Mesenchymal stem cell (in vitro differentiated cells and primary cell): ENCODE results near the gene SEC16A.

ENCODE experiments used
- DNase-seq: peaks from one replicate; pipeline ENCODE4 v3.0.0-alpha.2; 2013
- H2AFZ ChIP-seq: one replicate; pipeline ENCODE4 v1.6.1; 2013; ENCODE audit warnings: low read depth, mild to moderate bottlenecking, control low read depth, inconsistent platforms, low read length, moderate library complexity
- H2AK5ac ChIP-seq: 2 replicates; pipeline ENCODE4 v1.6.1; 2013; ENCODE audit warnings: low read length, moderate library complexity, mild to moderate bottlenecking, inconsistent platforms; ENCODE audit not compliant: severe bottlenecking
- H2BK120ac ChIP-seq: one replicate; pipeline ENCODE4 v1.6.1; 2013; ENCODE audit warnings: low read depth, mild to moderate bottlenecking, inconsistent platforms, low read length, moderate library complexity
- H2BK12ac ChIP-seq, 2 experiments: one replicate each; pipeline ENCODE4 v1.6.1; 2013; ENCODE audit warnings: inconsistent platforms in 2 of 2, low read length in 2 of 2, mild to moderate bottlenecking in 2 of 2, moderate library complexity in 2 of 2, control low read depth in 1 of 2
- H2BK15ac ChIP-seq: one replicate; pipeline ENCODE4 v1.6.1; 2013; ENCODE audit warnings: mild to moderate bottlenecking, low read depth, inconsistent platforms; ENCODE audit not compliant: poor library complexity, severe bottlenecking
- H2BK5ac ChIP-seq: 2 replicates; pipeline ENCODE4 v1.6.1; 2013; ENCODE audit warnings: low read depth, mild to moderate bottlenecking, low read length, control low read depth, inconsistent platforms; ENCODE audit not compliant: poor library complexity, severe bottlenecking
- H3K14ac ChIP-seq, 2 experiments: one replicate each; pipeline ENCODE4 v1.6.1; 2013; ENCODE audit warnings: inconsistent platforms in 2 of 2, low read length in 2 of 2, control low read depth in 1 of 2, mild to moderate bottlenecking in 1 of 2, moderate library complexity in 1 of 2
- H3K18ac ChIP-seq, 2 experiments: one replicate each; pipeline ENCODE4 v1.6.1; 2013; ENCODE audit warnings: inconsistent platforms in 2 of 2, low read length in 2 of 2, control low read depth in 1 of 2, low read depth in 1 of 2, mild to moderate bottlenecking in 1 of 2
- H3K23ac ChIP-seq, 2 experiments: one replicate each; pipeline ENCODE4 v1.6.1; 2013; ENCODE audit warnings: inconsistent platforms in 2 of 2, low read length in 2 of 2, mild to moderate bottlenecking in 2 of 2, moderate library complexity in 2 of 2, control low read depth in 1 of 2
- H3K27ac ChIP-seq: 2 replicates; pipeline ENCODE4 v1.5.1; 2013; ENCODE audit warnings: mild to moderate bottlenecking, moderate library complexity, low read length, control low read depth, inconsistent platforms; ENCODE audit not compliant: poor library complexity, severe bottlenecking
- H3K27me3 ChIP-seq, 2 experiments: 2 replicates each; pipeline versions ENCODE4 v1.6.1 to v1.7.0; 2013; ENCODE audit warnings: low read length in 2 of 2, mild to moderate bottlenecking in 2 of 2, moderate library complexity in 2 of 2, control low read depth in 1 of 2, inconsistent platforms in 1 of 2; ENCODE audit not compliant: control insufficient read depth in 1 of 2, insufficient read depth in 1 of 2
- H3K36me3 ChIP-seq, 2 experiments: 2 replicates each; pipeline versions ENCODE4 v1.6.1 to v1.7.0; 2013; ENCODE audit warnings: low read length in 2 of 2, control low read depth in 1 of 2, inconsistent platforms in 1 of 2, low read depth in 1 of 2, mild to moderate bottlenecking in 1 of 2; ENCODE audit not compliant: insufficient read depth in 2 of 2, control insufficient read depth in 1 of 2
- H3K4ac ChIP-seq, 2 experiments: one replicate each; pipeline ENCODE4 v1.6.1; 2013; ENCODE audit warnings: inconsistent platforms in 2 of 2, low read length in 2 of 2, mild to moderate bottlenecking in 2 of 2, moderate library complexity in 2 of 2, control low read depth in 1 of 2, low read depth in 1 of 2
- H3K4me1 ChIP-seq: 2 replicates; pipeline ENCODE4 v1.6.1; 2013; ENCODE audit warnings: low read depth, low read length, control low read depth; ENCODE audit not compliant: control insufficient read depth, insufficient read depth
- H3K4me2 ChIP-seq: 2 replicates; pipeline ENCODE4 v1.6.1; 2013; ENCODE audit warnings: low read length, mild to moderate bottlenecking, inconsistent platforms; ENCODE audit not compliant: poor library complexity, severe bottlenecking
- H3K4me3 ChIP-seq, 2 experiments: 2 replicates each; pipeline versions ENCODE4 v1.5.1 to v1.7.0; 2013; ENCODE audit warnings: low read length in 2 of 2, mild to moderate bottlenecking in 2 of 2, control low read depth in 1 of 2, low read depth in 1 of 2; ENCODE audit not compliant: insufficient read depth in 1 of 2
- H3K79me1 ChIP-seq: replicated peaks from 2 replicates; pipeline ENCODE4 v1.6.1; 2013; ENCODE audit warnings: mild to moderate bottlenecking, control low read depth, low read length, inconsistent platforms; ENCODE audit not compliant: poor library complexity, severe bottlenecking
- H3K9ac ChIP-seq: 2 replicates; pipeline ENCODE4 v1.7.0; 2013; ENCODE audit warnings: mild to moderate bottlenecking, low read length, moderate library complexity
- H3K9me3 ChIP-seq: 2 replicates; pipeline ENCODE4 v1.7.0; 2013; ENCODE audit warnings: mild to moderate bottlenecking, low read length; ENCODE audit not compliant: control insufficient read depth
- H4K8ac ChIP-seq: one replicate; pipeline ENCODE4 v1.6.1; 2013; ENCODE audit warnings: inconsistent platforms, mild to moderate bottlenecking, low read length, moderate library complexity
- H4K91ac ChIP-seq: one replicate; pipeline ENCODE4 v1.6.1; 2013; ENCODE audit warnings: mild to moderate bottlenecking, low read length, inconsistent platforms
- WGBS: methylation state at CpG from one replicate; pipeline ENCODE4 v1.1.7; 2013; ENCODE audit warnings: mixed read lengths; 5-methylcytosine and 5-hydroxymethylcytosine counted together

The SEC16A gene

GRCh38 chr9:136437430-136437829, 45.4 kb downstream of the SEC16A start:
- H3K79me1 ChIP-seq = peaks cover 44% of the 10 kb centered on the region
- H3K4me1 ChIP-seq = peaks cover 47% of the 10 kb centered on the region
- no peak overlapping the region for H3K27ac ChIP-seq
- H2BK120ac ChIP-seq = no peak overlapping the region
- H3K4me3 ChIP-seq = peak overlapping the region in 1 of 2 experiments; percentile 91
- DNase-seq = no peak
- H3K18ac ChIP-seq = no peak overlapping the region
- no peaks in the 10 kb centered on the region for H3K27me3 ChIP-seq
- no peak overlapping the region for H4K91ac ChIP-seq
- peak overlapping the region; percentile 90 for H3K4me2 ChIP-seq
- no peaks in the 10 kb centered on the region for H3K9me3 ChIP-seq
- H3K14ac ChIP-seq = peak overlapping the region in 1 of 2 experiments; percentile 53
- no peak overlapping the region for H3K4ac ChIP-seq
- no peak overlapping the region for H4K8ac ChIP-seq
- peak overlapping the region; percentile 87 for H3K9ac ChIP-seq
- no peak overlapping the region for H2AFZ ChIP-seq
- H3K23ac ChIP-seq = no peak overlapping the region
- no peak overlapping the region for H2AK5ac ChIP-seq
- H2BK12ac ChIP-seq = no peak overlapping the region
- H3K36me3 ChIP-seq = peaks cover 36 to 67% of the 10 kb centered on the region in 2 experiments
- no peak overlapping the region for H2BK15ac ChIP-seq
- H2BK5ac ChIP-seq = no peak overlapping the region
- 87% methylated on average over 7 of the region's 8 CpGs for WGBS

- Histone ChIP-seq H3K9me3 (no peaks in the 10 kb centered on the region), H2BK12ac (no peak overlapping the region), H3K14ac (no peak overlapping the region), H3K79me1 (peaks cover 46% of the 10 kb centered on the region), H3K9ac (no peak overlapping the region), H2BK5ac (no peak overlapping the region), H3K4me2 (no peak overlapping the region), H4K8ac (no peak overlapping the region), H3K27me3 (no peaks in the 10 kb centered on the region), H4K91ac (no peak overlapping the region), H2BK15ac (no peak overlapping the region), H3K18ac (no peak overlapping the region), H3K4me1 (peaks cover 36% of the 10 kb centered on the region), H3K23ac (no peak overlapping the region), H3K4ac (no peak overlapping the region), H3K36me3 (peaks cover 30 to 65% of the 10 kb centered on the region in 2 experiments), H3K27ac (no peak overlapping the region), H2AK5ac (no peak overlapping the region), H2AFZ (no peak overlapping the region), H3K4me3 (no peak overlapping the region), H2BK120ac (no peak overlapping the region)
- DNase-seq = no peak
- 90% methylated on average over 25 of the region's 25 CpGs for WGBS
These were observed 46.7 kb downstream of the SEC16A start for GRCh38 chr9:136436055-136436634.

- no peak overlapping the region for H2AFZ ChIP-seq
- H2AK5ac ChIP-seq = no peak overlapping the region
- H3K9ac ChIP-seq = no peak overlapping the region
- 97% methylated on average over 17 of the region's 17 CpGs for whole genome bisulfite sequencing
- no peak overlapping the region for H2BK15ac ChIP-seq
- peaks cover 27 to 65% of the 10 kb centered on the region in 2 experiments for H3K36me3 ChIP-seq
- H3K27me3 ChIP-seq = no peaks in the 10 kb centered on the region
- no peak overlapping the region for H3K23ac ChIP-seq
- H4K91ac ChIP-seq = no peak overlapping the region
- H3K4me3 ChIP-seq = no peak overlapping the region
- no peak overlapping the region for H2BK12ac ChIP-seq
- no peaks in the 10 kb centered on the region for H3K9me3 ChIP-seq
- no peak overlapping the region for H3K14ac ChIP-seq
- H4K8ac ChIP-seq = no peak overlapping the region
- no peak overlapping the region for H3K4me2 ChIP-seq
- DNase-seq = no peak
- peaks cover 30% of the 10 kb centered on the region for H3K4me1 ChIP-seq
- H3K4ac ChIP-seq = no peak overlapping the region
- no peak overlapping the region for H3K27ac ChIP-seq
- no peak overlapping the region for H3K18ac ChIP-seq
- H2BK5ac ChIP-seq = no peak overlapping the region
- H2BK120ac ChIP-seq = no peak overlapping the region
- peaks cover 41% of the 10 kb centered on the region for H3K79me1 ChIP-seq
These were observed 48.2 kb downstream of the SEC16A start for GRCh38 chr9:136434580-136435169.

- no peaks in the 10 kb centered on the region for H3K27me3 ChIP-seq
- H3K36me3 ChIP-seq = peaks cover 33 to 71% of the 10 kb centered on the region in 2 experiments
- no peak overlapping the region for H3K9ac ChIP-seq
- H2BK5ac ChIP-seq = no peak overlapping the region
- no peak overlapping the region for H3K23ac ChIP-seq
- H3K4me3 ChIP-seq = no peak overlapping the region
- no peak overlapping the region for H3K18ac ChIP-seq
- peaks cover 39% of the 10 kb centered on the region for H3K79me1 ChIP-seq
- H3K9me3 ChIP-seq = no peaks in the 10 kb centered on the region
- no peak overlapping the region for H4K8ac ChIP-seq
- no peak overlapping the region for H3K4me2 ChIP-seq
- no peak overlapping the region for H3K14ac ChIP-seq
- DNase-seq = no peak
- H2BK120ac ChIP-seq = no peak overlapping the region
- peak overlapping the region; percentile 25 for H4K91ac ChIP-seq
- no peak overlapping the region for H3K27ac ChIP-seq
- H2AK5ac ChIP-seq = no peak overlapping the region
- H2AFZ ChIP-seq = no peak overlapping the region
- H3K4ac ChIP-seq = no peak overlapping the region
- H2BK15ac ChIP-seq = no peak overlapping the region
- no peak overlapping the region for H2BK12ac ChIP-seq
- 96% methylated on average over 32 of the region's 37 CpGs for WGBS
- H3K4me1 ChIP-seq = peaks cover 30% of the 10 kb centered on the region
These were observed 48.8 kb downstream of the SEC16A start for GRCh38 chr9:136433849-136434579.
